ENCODE measurements around the gene CACNA1I. TPM values are rescaled to one million over a fixed set of nuclear protein-coding genes. Genes with fewer than 3 reads are reported as not detected.

CACNA1I gene
- total and polyA plus RNA-seq, 2 donors (not counting 3 experiments of a cell fraction or from before 2014, with no cell fraction given) = not detected

- Histone ChIP-seq H3K9me1 (replicated peaks; ENCODE audit: control insufficient read depth, extremely low read depth, insufficient read depth, low read length) (no peaks in the 10 kb centered on the region), H3K9ac (replicated peaks; ENCODE audit: extremely low read depth, insufficient read depth, low read length) (no peak overlapping the region), H4K20me1 (replicated peaks; ENCODE audit: control insufficient read depth, extremely low read depth, insufficient read depth, low read length) (no peaks in the 10 kb centered on the region), H3K79me2 (ENCODE audit: control insufficient read depth, insufficient read depth, low read length) (no peaks in the 10 kb centered on the region), H3K36me3 (ENCODE audit: control insufficient read depth in 2 of 2, extremely low read depth in 1 of 2, insufficient read depth in 2 of 2, low read length in 2 of 2) (no peaks in the 10 kb centered on the region), H3K4me1 (ENCODE audit: control insufficient read depth, extremely low read depth, insufficient read depth, low read length) (peaks cover 9% of the 10 kb centered on the region), H2AFZ (ENCODE audit: low read depth, low read length) (no peak overlapping the region), H3K9me3 (replicated peaks; ENCODE audit: control insufficient read depth, insufficient read depth, low read length) (no peaks in the 10 kb centered on the region), H3K4me3 (replicated peaks in 1 of 3; ENCODE audit: insufficient read depth in 1 of 3, low read depth in 1 of 3, low read length in 3 of 3) (no peak overlapping the region), H3K27me3 (ENCODE audit: control insufficient read depth in 2 of 2, insufficient read depth in 2 of 2, low read length in 2 of 2) (no peaks in the 10 kb centered on the region), H3K27ac (ENCODE audit: insufficient read depth, low read depth, low read length) (no peak overlapping the region), H3K4me2 (ENCODE audit: insufficient read depth, low read length) (no peak overlapping the region)
- FAIRE-seq (no peak), DNase-seq (ENCODE audit: low read depth, low spot score) (no peak)
- no TSS peak for BruUV-seq (replicated peaks)
- POLR2A ChIA-PET = no interaction called here
- CTCF ChIA-PET = interaction anchor here (0.9 to 1.1 kb wide), 4 partner anchors 8 to 36 kb away, joined by 3 read pairs; no protein-coding TSS in a partner anchor
- intact Hi-C loops (cut with micrococcal nuclease) (loop anchor here (10.0 kb wide), 1 partner anchor 95 kb away; no protein-coding TSS in a partner anchor), dilution Hi-C loops (cut with MboI; ENCODE audit: extremely low pct_ligation_motif_present, low sequenced_read_pairs) (loop anchor here (25.0 kb wide), 1 partner anchor 442 kb away; no protein-coding TSS in a partner anchor)
- TF ChIP-seq MAX (IDR thresholded peaks at IDR 0.05; ENCODE audit: insufficient read depth, insufficient read length) (no peak), POLR2A (IDR thresholded peaks at IDR 0.05; ENCODE audit: low read depth, low read length) (no peak), GATA2 (IDR thresholded peaks at IDR 0.05; ENCODE audit: insufficient read depth, insufficient read length, low read depth, low read length) (no peak), EZH2 (IDR thresholded peaks at IDR 0.05; ENCODE audit: borderline replicate concordance, low read depth, low read length, severe bottlenecking) (no peak), FOS (IDR thresholded peaks at IDR 0.05; ENCODE audit: borderline replicate concordance, insufficient read depth, low read length) (no peak), CTCF (IDR thresholded peaks at IDR 0.05; ENCODE audit: extremely low read depth in 1 of 2, insufficient read depth in 1 of 2, low read depth in 1 of 2, low read length in 2 of 2) (no peak), POLR2AphosphoS5 (IDR thresholded peaks at IDR 0.05; ENCODE audit: insufficient read depth, low read depth, low read length) (no peak), MYC (IDR thresholded peaks at IDR 0.05; ENCODE audit: low read depth, low read length) (no peak), JUN (IDR thresholded peaks at IDR 0.05; ENCODE audit: borderline replicate concordance, insufficient read depth, insufficient read length, low read depth) (no peak)
Measured at GRCh38 chr22:39570226-39570625, 327 bp upstream of the CACNA1I start.
